Thymus (tissue), 11 donors: Measurements from ENCODE around the gene PLEKHG4B. TPM values are rescaled to one million over a fixed set of nuclear protein-coding genes. Genes with fewer than 3 reads are reported as not detected.
"Not testable (repeated sequence)": the region's sequence is repeated elsewhere in the genome, so short reads cannot be mapped to it uniquely, and the experiment has no call there.

Experiments
- DNase-seq, 9 donors: peaks; one replicate each; pipeline ENCODE4 v3.0.0-alpha.2; 2013; ENCODE audit warnings: low spot score in 9 of 9, low read depth in 6 of 9, missing footprints in 1 of 9
- H3K27ac ChIP-seq, 2 donors: one replicate each; pipeline ENCODE4 v1.5.1; 2013; ENCODE audit warnings: control low read depth in 1 of 2, low read depth in 1 of 2, low read length in 1 of 2, mild to moderate bottlenecking in 1 of 2, moderate library complexity in 1 of 2
- H3K27me3 ChIP-seq, 2 donors: one replicate each; pipeline ENCODE4 v1.5.1; 2013; ENCODE audit warnings: low read length in 1 of 2; ENCODE audit not compliant: control insufficient read depth in 2 of 2, insufficient read depth in 1 of 2
- H3K36me3 ChIP-seq, 2 donors: one replicate each; pipeline ENCODE4 v1.5.1; 2013; ENCODE audit warnings: low read length in 1 of 2, mild to moderate bottlenecking in 1 of 2, moderate library complexity in 1 of 2; ENCODE audit not compliant: control insufficient read depth in 2 of 2, insufficient read depth in 2 of 2
- H3K4me1 ChIP-seq, 2 donors: one replicate each; pipeline ENCODE4 v1.5.1; 2013; ENCODE audit warnings: low read length in 2 of 2; ENCODE audit not compliant: control insufficient read depth in 2 of 2, insufficient read depth in 2 of 2
- H3K4me3 ChIP-seq, 2 donors: one replicate each; pipeline ENCODE4 v1.5.1; 2013; ENCODE audit warnings: low read length in 2 of 2, control low read depth in 1 of 2, mild to moderate bottlenecking in 1 of 2
- H3K9me3 ChIP-seq, 2 donors: one replicate each; pipeline ENCODE4 v1.5.1; 2013; ENCODE audit warnings: low read length in 1 of 2, mild to moderate bottlenecking in 1 of 2; ENCODE audit not compliant: control insufficient read depth in 2 of 2, insufficient read depth in 1 of 2
- WGBS: extraction: QIAGEN DNeasy Blood & Tissue Kit; methylation state at CpG from one replicate; pipeline ENCODE4 v1.1.7; 2013; 5-methylcytosine and 5-hydroxymethylcytosine counted together
- polyA plus RNA-seq: library from polyadenylated mRNA; stranded (reverse); fragments of 200-250 nt; gene quantifications from one replicate; pipeline ENCODE4 v1.2.3, GENCODE V29; 2013
- total RNA-seq: library from RNA; stranded (reverse); fragments of 120-200 nt; gene quantifications from one replicate; pipeline ENCODE4 v1.2.4, GENCODE V29; 2013
- donor health status: healthy.

The PLEKHG4B gene
- total and polyA plus RNA-seq, 2 donors = 0.47 to 0.64 TPM

- H3K4me3 ChIP-seq = no peak overlapping the region
- H3K4me1 ChIP-seq = no peaks in the 10 kb centered on the region
- no peaks in the 10 kb centered on the region for H3K27me3 ChIP-seq
- 88% methylated on average over 23 of the region's 23 CpGs for WGBS
- H3K27ac ChIP-seq = no peak overlapping the region
- H3K9me3 ChIP-seq = peaks cover 0 to 8% of the 10 kb centered on the region in 2 donors
- no peak for DNase-seq
- H3K36me3 ChIP-seq = no peaks in the 10 kb centered on the region
These were observed 70.8 kb downstream of the PLEKHG4B start for GRCh38 chr5:162565-163337.

DNA sequence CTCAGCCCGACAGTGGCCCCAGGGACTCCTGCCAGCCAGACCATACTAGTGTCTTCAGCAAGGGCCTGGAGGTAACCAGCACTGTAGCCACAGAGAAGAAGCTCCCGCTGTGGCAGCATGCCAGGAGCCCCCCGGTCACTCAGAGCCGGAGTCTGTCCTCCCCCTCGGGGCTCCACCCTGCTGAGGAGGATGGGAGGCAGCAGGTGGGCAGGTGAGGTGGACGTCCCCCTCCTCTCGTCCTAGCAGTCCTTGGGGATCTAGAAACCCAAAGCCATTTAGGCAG lies 71.3 kb downstream of the PLEKHG4B start:
- no peaks in the 10 kb centered on the region for H3K36me3 ChIP-seq
- WGBS = 94% methylated on average over 7 of the region's 7 CpGs
- DNase-seq = no peak

GRCh38 chr5:163841-164240 lies 71.9 kb downstream of the PLEKHG4B start:
- Histone ChIP-seq H3K27ac (no peak overlapping the region), H3K4me3 (no peak overlapping the region), H3K27me3 (no peaks in the 10 kb centered on the region), H3K4me1 (no peaks in the 10 kb centered on the region), H3K36me3 (no peaks in the 10 kb centered on the region), H3K9me3 (peaks cover 0 to 8% of the 10 kb centered on the region in 2 donors)
- WGBS = 83% methylated on average over 13 of the region's 13 CpGs
- DNase-seq = no peak

More for the DNA sequence above, 71.3 kb downstream of the PLEKHG4B start:
- H3K4me3 ChIP-seq = no peak overlapping the region
- H3K9me3 ChIP-seq = peaks cover 0 to 8% of the 10 kb centered on the region in 2 donors
- H3K27ac ChIP-seq = no peak overlapping the region
- no peaks in the 10 kb centered on the region for H3K4me1 ChIP-seq
- no peaks in the 10 kb centered on the region for H3K27me3 ChIP-seq

GRCh38 chr5:164244-164643 lies 72.3 kb downstream of the PLEKHG4B start:
- Histone ChIP-seq H3K27me3 (no peaks in the 10 kb centered on the region), H3K4me1 (no peaks in the 10 kb centered on the region), H3K4me3 (no peak overlapping the region), H3K36me3 (no peaks in the 10 kb centered on the region), H3K9me3 (peaks cover 0 to 8% of the 10 kb centered on the region in 2 donors), H3K27ac (no peak overlapping the region)
- 80% methylated on average over 12 of the region's 14 CpGs for WGBS
- no peak for DNase-seq

- WGBS = 90% methylated on average over 21 of the region's 25 CpGs
- DNase-seq, H3K27me3 ChIP-seq, H3K36me3 ChIP-seq, H3K4me1 ChIP-seq, H3K27ac ChIP-seq, H3K9me3 ChIP-seq, H3K4me3 ChIP-seq: not testable (repeated sequence)
These were observed 72.8 kb downstream of the PLEKHG4B start for GRCh38 chr5:164783-165182.

- no peaks in the 10 kb centered on the region for H3K36me3 ChIP-seq
- H3K4me1 ChIP-seq = no peaks in the 10 kb centered on the region
- no peak overlapping the region for H3K27ac ChIP-seq
- peaks cover 0 to 4% of the 10 kb centered on the region in 2 donors for H3K9me3 ChIP-seq
- H3K27me3 ChIP-seq = no peaks in the 10 kb centered on the region
- WGBS = 94% methylated on average over 25 of the region's 27 CpGs
- H3K4me3 ChIP-seq = no peak overlapping the region
- no peak for DNase-seq
These were observed 74.7 kb downstream of the PLEKHG4B start for GRCh38 chr5:166441-167372.

DNA sequence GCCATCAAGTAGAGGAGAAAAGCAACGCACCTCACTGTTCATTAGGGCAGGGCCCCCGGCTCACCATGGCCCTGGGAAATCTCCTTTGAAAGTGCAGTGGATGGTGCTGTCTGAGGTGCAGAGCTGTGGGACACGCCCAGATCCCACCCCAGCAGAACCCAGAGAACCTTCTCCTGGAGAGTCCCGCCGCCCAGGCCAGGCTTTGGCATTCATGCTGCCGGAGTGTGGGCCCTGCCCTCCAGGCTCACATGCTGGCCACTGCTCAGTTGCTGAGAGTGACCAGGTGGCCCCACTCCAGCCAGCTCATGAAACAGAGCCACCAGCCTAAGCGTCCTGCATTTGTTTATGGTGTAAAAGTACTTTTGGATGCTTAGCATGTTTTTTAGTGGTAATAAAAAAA lies 75.5 kb downstream of the PLEKHG4B start:
- Histone ChIP-seq H3K27ac (no peak overlapping the region), H3K9me3 (peaks cover 0 to 4% of the 10 kb centered on the region in 2 donors), H3K4me1 (no peaks in the 10 kb centered on the region), H3K27me3 (no peaks in the 10 kb centered on the region), H3K4me3 (no peak overlapping the region), H3K36me3 (no peaks in the 10 kb centered on the region)
- DNase-seq = no peak
- WGBS = 97% methylated on average over 7 of the region's 7 CpGs

- H3K27ac ChIP-seq = no peak overlapping the region
- WGBS = 93% methylated on average over 18 of the region's 18 CpGs
- no peaks in the 10 kb centered on the region for H3K36me3 ChIP-seq
- DNase-seq = no peak
- peaks cover 0 to 4% of the 10 kb centered on the region in 2 donors for H3K9me3 ChIP-seq
- H3K4me1 ChIP-seq = no peaks in the 10 kb centered on the region
- no peak overlapping the region for H3K4me3 ChIP-seq
- H3K27me3 ChIP-seq = no peaks in the 10 kb centered on the region
These were observed 76.2 kb downstream of the PLEKHG4B start for GRCh38 chr5:167982-168660.
